Measurements from ENCODE around the gene DBP.

Gene DBP

DNA sequence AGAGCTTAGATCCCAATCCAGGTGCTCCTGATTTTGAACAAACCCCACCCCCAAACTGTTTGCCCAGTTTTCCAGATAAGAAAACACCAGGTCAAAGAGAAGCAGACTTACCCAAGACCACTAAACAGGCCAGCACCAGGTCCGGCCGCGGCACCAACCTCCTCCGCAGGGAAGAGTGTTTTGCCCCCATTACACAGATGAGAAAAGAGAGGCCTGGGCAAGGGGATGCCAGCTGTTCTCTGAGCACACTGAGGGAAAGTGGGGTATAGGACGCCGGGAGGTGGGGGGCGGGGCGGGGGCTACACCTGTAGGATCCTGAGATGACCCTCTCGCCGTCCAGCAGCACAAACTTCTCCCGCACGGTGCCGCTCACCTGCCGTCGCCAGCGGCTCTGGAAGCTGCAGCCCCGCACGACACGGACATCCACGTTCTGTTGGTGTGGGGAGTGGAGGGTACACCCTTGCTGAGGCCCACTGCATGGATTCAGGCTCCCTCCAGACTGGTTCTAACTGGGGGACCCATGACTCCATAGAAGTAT, 27.5 kb downstream of the DBP start:
- no peaks in the 10 kb centered on the region for H3K27me3 ChIP-seq (ENCODE audit: control insufficient read depth, insufficient read depth, low read length)
- no peaks in the 10 kb centered on the region for H3K4me1 ChIP-seq
- no peaks in the 10 kb centered on the region for H3K9me3 ChIP-seq (ENCODE audit: control insufficient read depth, low read length)
- no peak overlapping the region for H3K4me3 ChIP-seq (ENCODE audit: low read depth, low read length)
- TF ChIP-seq, protein P1, sequence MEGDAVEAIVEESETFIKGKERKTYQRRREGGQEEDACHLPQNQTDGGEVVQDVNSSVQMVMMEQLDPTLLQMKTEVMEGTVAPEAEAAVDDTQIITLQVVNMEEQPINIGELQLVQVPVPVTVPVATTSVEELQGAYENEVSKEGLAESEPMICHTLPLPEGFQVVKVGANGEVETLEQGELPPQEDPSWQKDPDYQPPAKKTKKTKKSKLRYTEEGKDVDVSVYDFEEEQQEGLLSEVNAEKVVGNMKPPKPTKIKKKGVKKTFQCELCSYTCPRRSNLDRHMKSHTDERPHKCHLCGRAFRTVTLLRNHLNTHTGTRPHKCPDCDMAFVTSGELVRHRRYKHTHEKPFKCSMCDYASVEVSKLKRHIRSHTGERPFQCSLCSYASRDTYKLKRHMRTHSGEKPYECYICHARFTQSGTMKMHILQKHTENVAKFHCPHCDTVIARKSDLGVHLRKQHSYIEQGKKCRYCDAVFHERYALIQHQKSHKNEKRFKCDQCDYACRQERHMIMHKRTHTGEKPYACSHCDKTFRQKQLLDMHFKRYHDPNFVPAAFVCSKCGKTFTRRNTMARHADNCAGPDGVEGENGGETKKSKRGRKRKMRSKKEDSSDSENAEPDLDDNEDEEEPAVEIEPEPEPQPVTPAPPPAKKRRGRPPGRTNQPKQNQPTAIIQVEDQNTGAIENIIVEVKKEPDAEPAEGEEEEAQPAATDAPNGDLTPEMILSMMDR (IDR thresholded peaks at IDR 0.05): no peak
- H3K79me2 ChIP-seq: no peaks in the 10 kb centered on the region
- H3K4me2 ChIP-seq (ENCODE audit: low read length): no peak overlapping the region
- H2AFZ ChIP-seq: no peak overlapping the region
- no peak overlapping the region for H3K27ac ChIP-seq
- no peak overlapping the region for H3K9ac ChIP-seq
- H3K36me3 ChIP-seq (ENCODE audit: control insufficient read depth, insufficient read depth, low read length): no peaks in the 10 kb centered on the region

DNA sequence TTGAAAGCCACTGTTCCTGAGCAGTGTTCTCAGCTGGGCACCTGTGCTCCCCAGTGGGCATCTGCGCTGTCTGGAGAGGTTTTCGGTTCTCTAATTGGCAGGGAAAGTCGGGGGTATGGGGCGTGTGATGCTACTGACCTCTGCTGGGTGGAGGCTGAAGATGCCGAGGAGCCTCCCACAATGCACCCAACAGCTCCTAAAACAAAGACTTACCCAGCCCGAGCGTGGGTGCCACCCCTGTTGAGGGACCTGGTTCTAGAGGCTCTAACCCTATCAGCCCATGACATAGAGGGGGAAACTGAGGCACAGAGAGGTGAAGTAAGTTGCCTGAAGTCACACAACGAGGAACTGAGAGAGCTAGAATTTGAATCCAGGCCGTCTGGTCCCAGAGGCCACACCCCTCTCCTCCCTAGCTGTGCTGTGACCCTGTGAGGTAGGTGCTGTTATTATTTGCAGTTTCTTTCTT, 28.3 kb downstream of the DBP start:
- H3K36me3 ChIP-seq (ENCODE audit: control insufficient read depth, insufficient read depth, low read length): no peaks in the 10 kb centered on the region
- no peaks in the 10 kb centered on the region for H3K9me3 ChIP-seq (ENCODE audit: control insufficient read depth, low read length)
- H3K9ac ChIP-seq: no peak overlapping the region
- H3K4me3 ChIP-seq (ENCODE audit: low read depth, low read length): no peak overlapping the region
- H3K27me3 ChIP-seq (ENCODE audit: control insufficient read depth, insufficient read depth, low read length): no peaks in the 10 kb centered on the region
- H3K4me1 ChIP-seq: no peaks in the 10 kb centered on the region
- TF ChIP-seq, protein P1 (IDR thresholded peaks at IDR 0.05): peak; percentile 42
- peak overlapping the region; percentile 31 for H2AFZ ChIP-seq
- H3K27ac ChIP-seq: no peak overlapping the region
- no peak overlapping the region for H3K4me2 ChIP-seq (ENCODE audit: low read length)
- no peaks in the 10 kb centered on the region for H3K79me2 ChIP-seq

DNA sequence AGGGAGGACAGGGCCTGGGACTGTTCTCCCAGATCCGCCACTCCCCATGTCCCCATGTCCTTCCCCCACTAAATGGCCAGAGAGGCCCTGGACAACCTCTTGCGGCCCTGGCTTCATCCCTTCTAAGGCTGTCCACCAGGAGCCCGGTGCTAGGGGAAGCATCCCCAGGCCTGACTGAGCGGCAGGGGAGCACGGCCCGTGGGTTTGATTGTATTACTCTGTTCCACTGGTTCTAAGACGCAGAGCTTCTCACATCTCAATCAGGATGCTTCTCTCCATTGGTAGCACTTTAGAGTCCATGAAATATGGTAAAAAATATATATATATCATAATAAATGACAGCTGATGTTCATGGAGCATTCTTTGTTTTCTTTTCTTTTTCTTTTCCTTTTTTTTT, 29.8 kb downstream of the DBP start:
- Histone ChIP-seq H3K4me1 (no peaks in the 10 kb centered on the region), H3K36me3 (ENCODE audit: control insufficient read depth, insufficient read depth, low read length) (no peaks in the 10 kb centered on the region), H3K27ac (no peak overlapping the region), H3K27me3 (ENCODE audit: control insufficient read depth, insufficient read depth, low read length) (no peaks in the 10 kb centered on the region), H3K79me2 (no peaks in the 10 kb centered on the region), H3K4me2 (ENCODE audit: low read length) (no peak overlapping the region), H3K4me3 (ENCODE audit: low read depth, low read length) (no peak overlapping the region), H3K9me3 (ENCODE audit: control insufficient read depth, low read length) (no peaks in the 10 kb centered on the region), H2AFZ (no peak overlapping the region), H3K9ac (no peak overlapping the region)
- TF ChIP-seq, protein P1 (IDR thresholded peaks at IDR 0.05): no peak

DNA sequence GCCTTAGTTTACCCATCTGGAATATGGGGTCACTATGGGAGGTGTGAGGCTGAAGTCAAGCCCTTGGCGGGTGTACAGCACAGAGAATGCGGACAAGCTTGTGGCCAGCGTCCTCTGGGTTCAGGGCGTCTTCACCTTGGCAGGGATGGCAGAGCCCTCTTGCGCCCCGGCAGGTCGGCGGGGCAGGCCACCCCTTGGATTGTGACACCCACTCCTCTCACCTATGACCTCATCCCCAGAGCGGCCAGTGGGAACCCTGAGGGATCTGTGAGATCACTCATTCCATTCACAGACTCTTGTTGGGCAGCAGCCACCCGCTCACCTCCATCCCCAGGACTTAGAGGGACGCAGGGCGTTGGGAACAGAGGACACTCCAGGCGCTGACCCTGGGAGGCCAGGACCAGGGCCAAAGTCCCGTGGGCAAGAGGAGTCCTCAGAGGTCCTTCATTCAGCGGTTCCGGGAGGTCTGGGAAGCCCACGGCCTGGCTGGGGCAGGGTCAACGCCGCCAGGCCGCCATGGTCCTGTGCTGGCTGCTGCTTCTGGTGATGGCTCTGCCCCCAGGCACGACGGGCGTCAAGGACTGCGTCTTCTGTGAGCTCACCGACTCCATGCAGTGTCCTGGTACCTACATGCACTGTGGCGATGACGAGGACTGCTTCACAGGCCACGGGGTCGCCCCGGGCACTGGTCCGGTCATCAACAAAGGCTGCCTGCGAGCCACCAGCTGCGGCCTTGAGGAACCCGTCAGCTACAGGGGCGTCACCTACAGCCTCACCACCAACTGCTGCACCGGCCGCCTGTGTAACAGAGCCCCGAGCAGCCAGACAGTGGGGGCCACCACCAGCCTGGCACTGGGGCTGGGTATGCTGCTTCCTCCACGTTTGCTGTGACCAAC, 30.5 kb downstream of the DBP start, which contains the start of gene SPACA4:
Gene SPACA4, plus strand, starts transcription at position 280 of the 896 bp plus-strand sequence. Its CDS starts 237 bp downstream, at position 517.
- Histone ChIP-seq H2AFZ (no peak within 1 kb of the TSS), H3K4me2 (ENCODE audit: low read length) (no peak within 1 kb of the TSS), H3K27ac (no peak within 1 kb of the TSS), H3K4me1 (no peaks in the 10 kb centered on the region), H3K9ac (no peak within 1 kb of the TSS), H3K27me3 (ENCODE audit: control insufficient read depth, insufficient read depth, low read length) (no peaks in the 10 kb centered on the region), H3K4me3 (ENCODE audit: low read depth, low read length) (no peak within 1 kb of the TSS), H3K9me3 (ENCODE audit: control insufficient read depth, low read length) (no peaks in the 10 kb centered on the region), H3K36me3 (ENCODE audit: control insufficient read depth, insufficient read depth, low read length) (no peaks in the 10 kb centered on the region), H3K79me2 (no peaks in the 10 kb centered on the region)
- TF ChIP-seq, protein P1 (IDR thresholded peaks at IDR 0.05): no peak
